ENCODE results near the gene FADS1. TPM values are rescaled to one million over a fixed set of nuclear protein-coding genes. Genes with fewer than 3 reads are reported as not detected.
A peak's percentile ranks its signal among the peaks of the same experiment; 100 is the strongest.

Gene FADS1
- total and polyA plus RNA-seq, 2 experiments from 2014 or later: 74.9 to 119 TPM

- ATAC-seq: peak; percentile 45
- H3K4me2 ChIP-seq: no peak overlapping the region
- H3K36me3 ChIP-seq (ENCODE audit: insufficient read depth): peaks cover 15% of the 10 kb centered on the region
These were observed 28.8 kb downstream of the FADS1 start for GRCh38 chr11:61787928-61788491.

More at GRCh38 chr11:61787928-61788491, 28.8 kb downstream of the FADS1 start:
- Histone ChIP-seq H3K9me2 (ENCODE audit: insufficient read depth) (no peaks in the 10 kb centered on the region), H3K4me1 (ENCODE audit: insufficient read depth) (0 out of 2 replicates have a peak, but pooled peaks cover 5% of the 10 kb centered on the region), H3K79me2 (replicated peaks; ENCODE audit: insufficient read depth) (peaks cover 23% of the 10 kb centered on the region), H4K20me1 (replicated peaks; ENCODE audit: insufficient read depth) (peaks cover 12% of the 10 kb centered on the region), H3K4me3 (no peak overlapping the region), H3K27me3 (ENCODE audit: insufficient read depth) (no peaks in the 10 kb centered on the region), H3K27ac (ENCODE audit: low read depth) (no peak overlapping the region), H3F3A (replicated peaks; ENCODE audit: low read depth) (peaks cover 15% of the 10 kb centered on the region; the same call in 1 of the 2 replicates), H2AFZ (no peak overlapping the region)
- peaks cover 20% of the 10 kb centered on the region for H3K27me3 Mint-ChIP-seq (ENCODE audit: insufficient read depth, low read depth, poor library complexity)
- H3K4me1 Mint-ChIP-seq: peaks cover 8% of the 10 kb centered on the region
- H3K36me3 Mint-ChIP-seq (ENCODE audit: low read depth): peaks cover 60% of the 10 kb centered on the region
- no peak overlapping the region for H3K27ac Mint-ChIP-seq
- no peaks in the 10 kb centered on the region for H3K9me3 Mint-ChIP-seq
- peak; percentile 90 for DNase-seq (ENCODE audit: low spot score)
- H3K4me3 Mint-ChIP-seq: no peak overlapping the region
- no peak for TF ChIP-seq REST (IDR thresholded peaks at IDR 0.05; ENCODE audit: unreplicated experiment)
- peak; percentile 75 to 88 for TF ChIP-seq CTCF (conservative IDR thresholded peaks at IDR 0.05; ENCODE audit: low read depth in 2 of 2)
